Stomach (tissue), 4 donors: Measurements from ENCODE around the gene RANBP1.

Experiments used
- EP300 ChIP-seq: sonication (generic); formaldehyde crosslinking; IDR thresholded peaks from one replicate; pipeline ENCODE4 v1.6.1; 2017; ENCODE audit warnings: antibody characterized with exemption
- POLR2A ChIP-seq, 4 donors: fragments of 450-650 bp; IDR thresholded peaks; one replicate each; pipeline ENCODE4 v1.6.1; 2016; ENCODE audit warnings: antibody characterized with exemption in 4 of 4, control low read depth in 2 of 4, mild to moderate bottlenecking in 1 of 4, moderate library complexity in 1 of 4
- POLR2AphosphoS5 ChIP-seq, 3 donors: sonication (generic); formaldehyde crosslinking; IDR thresholded peaks; one replicate each; pipeline ENCODE4 v1.6.1; 2016; ENCODE audit warnings: antibody characterized with exemption in 3 of 3
- TF ChIP-seq, protein P1 (sequence below), 7 experiments: fragments of 450-650 bp in 4 of 7; fragments of 200-600 bp in 3 of 7; sonication (generic) in 3 of 7; IDR thresholded peaks; one replicate each; pipeline ENCODE4 v1.5.1; 2016 to 2019; ENCODE audit warnings: antibody characterized with exemption in 7 of 7, control low read depth in 2 of 7, mild to moderate bottlenecking in 1 of 7

DNA sequence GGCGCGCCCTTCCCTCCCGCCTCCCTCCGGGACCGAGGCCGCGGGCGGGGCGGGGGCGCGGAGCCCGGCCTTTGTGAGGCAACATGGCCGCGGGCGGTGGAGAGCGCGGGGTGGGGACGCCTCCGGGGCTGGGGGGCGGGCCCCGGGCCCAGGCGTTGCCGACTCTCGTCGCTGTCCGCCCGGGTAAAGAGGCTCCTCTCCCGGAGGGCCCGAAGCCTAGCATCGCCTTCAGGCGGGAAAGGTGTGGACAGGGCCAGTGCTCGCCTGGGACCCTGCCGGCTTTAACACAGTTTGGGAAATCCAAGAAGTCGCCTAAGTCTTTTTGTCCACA, 35.5 kb upstream of the RANBP1 start:
- TF ChIP-seq, protein P1, sequence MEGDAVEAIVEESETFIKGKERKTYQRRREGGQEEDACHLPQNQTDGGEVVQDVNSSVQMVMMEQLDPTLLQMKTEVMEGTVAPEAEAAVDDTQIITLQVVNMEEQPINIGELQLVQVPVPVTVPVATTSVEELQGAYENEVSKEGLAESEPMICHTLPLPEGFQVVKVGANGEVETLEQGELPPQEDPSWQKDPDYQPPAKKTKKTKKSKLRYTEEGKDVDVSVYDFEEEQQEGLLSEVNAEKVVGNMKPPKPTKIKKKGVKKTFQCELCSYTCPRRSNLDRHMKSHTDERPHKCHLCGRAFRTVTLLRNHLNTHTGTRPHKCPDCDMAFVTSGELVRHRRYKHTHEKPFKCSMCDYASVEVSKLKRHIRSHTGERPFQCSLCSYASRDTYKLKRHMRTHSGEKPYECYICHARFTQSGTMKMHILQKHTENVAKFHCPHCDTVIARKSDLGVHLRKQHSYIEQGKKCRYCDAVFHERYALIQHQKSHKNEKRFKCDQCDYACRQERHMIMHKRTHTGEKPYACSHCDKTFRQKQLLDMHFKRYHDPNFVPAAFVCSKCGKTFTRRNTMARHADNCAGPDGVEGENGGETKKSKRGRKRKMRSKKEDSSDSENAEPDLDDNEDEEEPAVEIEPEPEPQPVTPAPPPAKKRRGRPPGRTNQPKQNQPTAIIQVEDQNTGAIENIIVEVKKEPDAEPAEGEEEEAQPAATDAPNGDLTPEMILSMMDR (IDR thresholded peaks at IDR 0.05), result no peak
- no peak for TF ChIP-seq POLR2A (IDR thresholded peaks at IDR 0.05)
- TF ChIP-seq POLR2AphosphoS5 (IDR thresholded peaks at IDR 0.05), result no peak
- no peak for TF ChIP-seq EP300
